Subcutaneous adipose tissue (tissue), 4 donors: ENCODE data around the gene ATXN7L1. TPM values are rescaled to one million over a fixed set of nuclear protein-coding genes. Genes with fewer than 3 reads are reported as not detected.

ENCODE experiments used
- total RNA-seq, 4 donors: library from RNA; depleted of rRNA; stranded (reverse); fragments of >200 nt; gene quantifications; one replicate each; pipeline ENCODE4 v1.1.0, GENCODE V29; 2016
- TF ChIP-seq, protein P1 (sequence below): fragments of 450-650 bp; IDR thresholded peaks from one replicate; pipeline ENCODE4 v1.5.1; 2016; ENCODE audit warnings: low read depth, mild to moderate bottlenecking, control low read depth, antibody characterized with exemption, moderate library complexity

The ATXN7L1 gene
- total RNA-seq, 4 donors from 2014 or later: 11.5 to 29.2 (median 13.3) TPM

DNA sequence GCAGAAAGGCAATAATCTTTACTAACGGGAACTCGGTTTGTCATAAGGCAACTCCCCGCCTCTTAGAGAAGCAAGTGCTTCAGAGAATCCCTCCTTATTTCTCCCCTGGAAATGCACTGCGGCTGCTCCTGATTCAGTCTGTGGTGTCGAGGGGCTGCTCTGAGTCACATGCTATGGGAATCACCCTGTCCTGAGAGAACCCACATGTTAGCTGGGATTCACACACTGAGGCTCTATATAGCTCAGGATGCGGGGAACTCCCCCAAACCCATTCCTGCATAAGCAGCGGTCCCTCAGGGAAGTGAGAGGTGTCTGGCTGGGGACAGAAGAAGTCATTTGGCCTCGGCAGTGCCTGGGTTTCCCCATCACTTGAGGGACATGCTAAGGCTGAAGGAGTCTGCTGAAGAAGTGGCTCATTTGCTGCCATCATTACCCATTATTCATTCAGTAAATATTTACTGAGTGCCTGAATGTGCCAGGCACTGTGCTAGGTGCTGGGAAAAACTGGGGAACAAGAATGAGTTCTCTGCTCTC lies 87.5 kb downstream of the ATXN7L1 start:
- TF ChIP-seq, protein P1, sequence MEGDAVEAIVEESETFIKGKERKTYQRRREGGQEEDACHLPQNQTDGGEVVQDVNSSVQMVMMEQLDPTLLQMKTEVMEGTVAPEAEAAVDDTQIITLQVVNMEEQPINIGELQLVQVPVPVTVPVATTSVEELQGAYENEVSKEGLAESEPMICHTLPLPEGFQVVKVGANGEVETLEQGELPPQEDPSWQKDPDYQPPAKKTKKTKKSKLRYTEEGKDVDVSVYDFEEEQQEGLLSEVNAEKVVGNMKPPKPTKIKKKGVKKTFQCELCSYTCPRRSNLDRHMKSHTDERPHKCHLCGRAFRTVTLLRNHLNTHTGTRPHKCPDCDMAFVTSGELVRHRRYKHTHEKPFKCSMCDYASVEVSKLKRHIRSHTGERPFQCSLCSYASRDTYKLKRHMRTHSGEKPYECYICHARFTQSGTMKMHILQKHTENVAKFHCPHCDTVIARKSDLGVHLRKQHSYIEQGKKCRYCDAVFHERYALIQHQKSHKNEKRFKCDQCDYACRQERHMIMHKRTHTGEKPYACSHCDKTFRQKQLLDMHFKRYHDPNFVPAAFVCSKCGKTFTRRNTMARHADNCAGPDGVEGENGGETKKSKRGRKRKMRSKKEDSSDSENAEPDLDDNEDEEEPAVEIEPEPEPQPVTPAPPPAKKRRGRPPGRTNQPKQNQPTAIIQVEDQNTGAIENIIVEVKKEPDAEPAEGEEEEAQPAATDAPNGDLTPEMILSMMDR: no peak

DNA sequence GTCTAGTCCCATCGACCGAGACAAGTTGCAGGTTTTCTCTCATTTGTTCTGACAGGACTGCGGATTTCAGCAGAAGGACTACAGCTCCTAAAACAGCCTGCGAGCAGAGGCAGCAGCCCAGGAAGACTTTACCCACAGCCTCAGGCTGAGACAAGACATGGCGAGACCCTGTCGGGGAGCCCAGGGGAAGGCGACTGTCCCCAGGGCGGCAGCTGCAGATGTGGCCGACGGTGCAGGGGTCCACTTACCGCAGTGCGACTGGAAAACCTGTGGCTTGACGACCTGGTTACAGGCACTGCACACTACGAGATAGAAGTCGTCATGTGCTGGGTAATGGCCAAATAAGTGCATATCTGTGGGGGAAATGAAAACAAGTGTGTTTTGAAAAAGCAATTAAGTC lies 88.0 kb downstream of the ATXN7L1 start:
- TF ChIP-seq, protein P1: no peak

DNA sequence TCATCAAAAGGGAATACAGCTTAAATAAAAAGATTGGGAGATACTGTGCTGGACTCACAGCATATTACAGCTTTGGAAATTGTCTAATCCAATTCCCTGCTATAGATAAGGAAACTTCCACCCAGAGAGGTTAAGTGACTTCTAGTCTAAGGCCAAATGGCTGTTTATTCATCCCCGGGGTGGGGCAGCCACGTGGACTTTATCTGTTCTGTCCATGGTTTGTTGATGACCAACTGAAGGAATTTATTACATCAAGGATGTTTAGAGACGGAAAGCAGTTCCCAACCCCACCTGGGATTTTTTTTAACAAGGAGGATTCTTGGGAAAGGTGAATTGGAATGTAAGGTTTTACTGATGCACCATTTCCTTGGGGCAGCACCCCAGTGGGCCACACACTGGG lies 88.6 kb downstream of the ATXN7L1 start:
- TF ChIP-seq, protein P1: no peak

DNA sequence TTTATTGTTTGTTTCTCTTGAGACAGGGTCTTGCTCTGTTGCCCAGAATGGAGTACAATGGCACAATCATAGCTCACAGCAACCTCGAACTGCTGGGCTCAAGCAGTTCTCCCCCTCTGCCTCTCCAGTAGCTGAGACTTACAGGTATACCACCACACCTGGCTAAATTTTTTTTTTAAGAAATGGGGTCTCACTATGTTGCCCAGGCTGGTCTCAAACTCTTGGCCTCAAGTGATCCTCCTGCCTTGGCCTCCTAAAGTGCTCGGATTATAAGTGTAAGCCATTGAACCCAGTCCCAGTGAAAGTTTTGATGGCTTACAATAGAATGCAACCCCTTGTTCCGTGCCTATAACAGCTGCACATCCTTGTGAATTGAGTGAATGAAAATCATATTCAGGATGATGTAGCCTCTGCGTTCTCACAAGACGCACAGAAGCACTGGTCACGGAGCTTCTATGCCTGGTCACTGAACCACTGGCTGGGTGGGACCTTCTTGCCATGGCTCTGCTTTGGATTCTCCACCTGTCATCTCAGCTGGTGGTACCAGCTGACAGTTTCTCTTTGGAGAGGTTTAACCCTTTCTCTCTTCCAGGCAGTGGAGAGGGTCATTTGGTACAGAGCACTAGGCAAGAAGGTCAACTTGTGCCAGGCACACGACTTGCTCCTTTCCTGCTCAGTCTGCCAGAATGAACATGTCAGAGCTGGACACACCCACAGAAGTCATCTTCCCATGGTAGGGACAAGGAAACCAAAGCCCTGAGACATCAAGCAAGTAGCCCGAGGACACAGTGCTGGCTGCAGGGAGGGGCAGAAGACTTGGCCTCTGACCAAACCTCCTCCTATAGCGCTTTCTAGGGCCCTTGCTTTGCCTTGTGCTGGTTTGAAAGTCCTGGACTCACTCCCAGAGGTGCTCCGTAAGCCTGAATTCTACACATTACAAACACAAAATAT lies 89.6 kb downstream of the ATXN7L1 start:
- TF ChIP-seq, protein P1: no peak

DNA sequence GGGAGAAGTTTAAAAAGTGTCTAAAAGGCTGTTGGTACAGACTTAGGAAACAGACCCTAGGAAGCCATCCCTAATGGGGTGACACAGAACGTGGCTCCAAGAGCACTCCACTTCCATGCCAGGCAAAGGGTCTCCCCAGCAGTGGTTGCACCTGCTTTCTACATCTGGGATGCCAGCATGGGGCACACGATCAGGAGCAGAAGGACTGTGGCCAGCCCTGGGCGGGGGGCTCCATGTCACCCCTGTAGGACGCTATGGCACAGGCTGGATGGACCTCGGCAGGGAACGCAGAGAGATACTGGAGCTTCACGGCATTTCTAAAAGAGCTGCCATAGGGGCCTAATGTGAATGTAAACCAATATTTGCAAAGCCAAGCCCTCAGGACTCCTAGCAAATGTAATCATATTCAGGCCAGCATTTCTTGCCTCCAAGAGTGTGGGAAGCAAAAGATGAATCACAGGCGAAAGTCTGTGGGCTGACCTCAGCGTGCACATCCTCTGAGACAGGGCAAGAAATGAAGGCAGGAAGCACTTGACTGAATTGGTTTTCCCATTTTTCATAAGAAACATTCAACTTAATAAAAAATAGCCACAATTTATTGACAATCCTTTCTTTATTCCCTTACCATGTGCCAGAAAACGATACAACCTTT lies 93.9 kb downstream of the ATXN7L1 start:
- TF ChIP-seq, protein P1: no peak

DNA sequence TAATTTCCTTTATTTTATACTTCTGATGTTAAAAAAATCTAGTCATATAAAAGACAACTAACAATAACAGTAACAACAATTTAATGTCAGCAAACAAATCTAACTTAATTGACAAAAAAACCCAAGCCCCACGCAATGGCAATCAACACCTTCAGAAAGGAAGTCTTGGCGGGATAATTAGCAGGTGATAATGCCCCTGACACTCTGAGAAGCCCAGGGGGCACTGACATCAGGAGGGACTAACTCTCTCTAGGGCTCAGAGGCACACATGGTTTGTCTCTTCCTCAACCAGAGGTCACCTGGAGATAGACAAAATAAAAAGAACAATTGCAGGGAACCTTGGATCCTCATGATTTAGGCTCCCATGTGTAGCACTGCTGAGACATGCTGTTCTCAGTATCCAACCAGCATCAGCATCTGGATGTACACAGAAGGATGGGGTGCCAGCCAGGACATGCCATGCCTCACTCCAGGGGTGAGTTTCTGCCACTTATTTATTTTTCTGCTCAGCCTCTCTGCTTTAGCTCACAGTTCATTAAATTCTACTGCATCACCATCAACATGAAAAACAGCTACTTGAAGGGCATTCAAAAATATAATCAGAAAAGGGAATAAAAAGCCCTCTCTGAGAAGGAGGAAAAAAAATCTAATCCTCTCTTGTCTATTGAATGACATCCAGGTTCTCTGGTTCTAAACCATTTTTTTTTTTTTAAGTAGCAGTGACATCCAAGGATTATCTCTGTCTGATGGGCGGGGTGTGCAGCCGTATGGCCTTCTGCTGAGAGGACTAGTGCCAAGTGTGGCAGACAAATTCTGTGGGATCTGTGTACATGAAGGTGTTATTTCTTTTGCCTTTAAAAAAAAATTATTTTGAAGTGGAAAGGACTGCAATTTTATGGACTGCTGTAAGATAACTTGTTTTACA lies 96.3 kb downstream of the ATXN7L1 start:
- TF ChIP-seq, protein P1: no peak
